GM18499 (cell line): ENCODE data around the gene PON3.

Experiments used
- ATAC-seq: cut with Tn5 transposase; IDR thresholded peaks from one replicate; pipeline ENCODE4 v1.9.1; 2021; ENCODE audit warnings: moderate number of reproducible peaks; ENCODE audit not compliant: insufficient read depth, unreplicated experiment

The PON3 gene

GRCh38 chr7:95316588-95316987 lies 79.6 kb downstream of the PON3 start:
- peak; percentile 71 for ATAC-seq

GRCh38 chr7:95312561-95312960 lies 83.6 kb downstream of the PON3 start:
- ATAC-seq, result no peak

GRCh38 chr7:95311389-95311788 lies 84.8 kb downstream of the PON3 start:
- no peak for ATAC-seq

- no peak for ATAC-seq
Observed at GRCh38 chr7:95309951-95310350, 86.2 kb downstream of the PON3 start.
